Endothelial cell of umbilical vein (primary cell): ENCODE results near the gene MEF2A. TPM values are rescaled to one million over a fixed set of nuclear protein-coding genes. Genes with fewer than 3 reads are reported as not detected.

Experiments
- BruUV-seq: library from RNA; stranded (reverse); fragments of 400-500 nt; replicated peaks from 2 replicates; lab custom pipeline; 2021; lab: Mats Ljungman, UMichigan
- CTCF ChIA-PET: fragments of 300-600, 350-600 bp; sonication (Branson Sonifier 250); formaldehyde crosslinking; loops from one replicate; lab custom pipeline; 2021; ENCODE audit warnings: antibody characterized with exemption, inconsistent platforms; lab: Charles Lee
- POLR2A ChIA-PET: fragments of 300-600, 350-600 bp; sonication (Branson Sonifier 250); formaldehyde crosslinking; loops from one replicate; lab custom pipeline; 2021; ENCODE audit warnings: antibody characterized with exemption, inconsistent platforms; lab: Charles Lee
- DNase-seq: peaks from one replicate; pipeline ENCODE4 v3.0.0-alpha.2; 2011; ENCODE audit warnings: low read depth, low spot score
- FAIRE-seq: peaks from 2 replicates; lab custom pipeline; 2011; peaks lifted over from hg19 to GRCh38; lab: Jason Lieb, UNC
- H2AFZ ChIP-seq: 2 replicates; pipeline ENCODE4 v1.6.0; 2012; ENCODE audit warnings: low read depth, low read length, control low read depth, inconsistent platforms
- H3K27ac ChIP-seq: 2 replicates; pipeline ENCODE4 v1.5.1; 2011; ENCODE audit warnings: low read depth, mild to moderate bottlenecking, control low read depth, low read length, moderate library complexity; ENCODE audit not compliant: insufficient read depth
- H3K27me3 ChIP-seq, 2 experiments: 2 replicates each; pipeline versions ENCODE4 v1.6.0 to v1.6.1; 2011; ENCODE audit warnings: low read length in 2 of 2, mixed read lengths in 1 of 2; ENCODE audit not compliant: control insufficient read depth in 2 of 2, insufficient read depth in 2 of 2
- H3K36me3 ChIP-seq, 2 experiments: 2 replicates in 1 of 2; 3 replicates in 1 of 2; pipeline ENCODE4 v1.5.1; 2011; ENCODE audit warnings: low read length in 2 of 2, mild to moderate bottlenecking in 1 of 2, moderate library complexity in 1 of 2; ENCODE audit not compliant: control insufficient read depth in 2 of 2, insufficient read depth in 2 of 2; ENCODE audit errors: extremely low read depth in 1 of 2
- H3K4me1 ChIP-seq: 3 replicates; pipeline ENCODE4 v1.5.1; 2011; ENCODE audit warnings: mild to moderate bottlenecking, low read length; ENCODE audit not compliant: control insufficient read depth, insufficient read depth; ENCODE audit errors: extremely low read depth
- H3K4me2 ChIP-seq: 2 replicates; pipeline ENCODE4 v1.6.1; 2011; ENCODE audit warnings: low read length, control low read depth, mixed read lengths; ENCODE audit not compliant: insufficient read depth
- H3K4me3 ChIP-seq, 3 experiments: fragments of 200-600 bp in 1 of 3; sonication (generic), shearing (Covaris generic) in 1 of 3; replicated peaks in 1 of 3; 2 replicates each; pipeline ENCODE4 v1.5.1; 2011 to 2016; ENCODE audit warnings: control low read depth in 3 of 3, low read length in 3 of 3, mild to moderate bottlenecking in 2 of 3, inconsistent platforms in 1 of 3, low read depth in 1 of 3, moderate library complexity in 1 of 3; ENCODE audit not compliant: insufficient read depth in 1 of 3
- H3K79me2 ChIP-seq: 2 replicates; pipeline ENCODE4 v1.6.0; 2012; ENCODE audit warnings: low read length, inconsistent platforms; ENCODE audit not compliant: control insufficient read depth, insufficient read depth
- H3K9ac ChIP-seq: replicated peaks from 2 replicates; pipeline ENCODE3; 2011; ENCODE audit warnings: low read length, control low read depth; ENCODE audit not compliant: insufficient read depth; ENCODE audit errors: extremely low read depth
- H3K9me1 ChIP-seq: replicated peaks from 3 replicates; pipeline ENCODE4 v1.6.0; 2011; ENCODE audit warnings: mild to moderate bottlenecking, low read length; ENCODE audit not compliant: control insufficient read depth, insufficient read depth; ENCODE audit errors: extremely low read depth
- H3K9me3 ChIP-seq: replicated peaks from 2 replicates; pipeline ENCODE4 v1.5.1; 2012; ENCODE audit warnings: low read length, inconsistent platforms; ENCODE audit not compliant: control insufficient read depth, insufficient read depth
- H4K20me1 ChIP-seq: replicated peaks from 2 replicates; pipeline ENCODE3; 2011; ENCODE audit warnings: mild to moderate bottlenecking, low read length; ENCODE audit not compliant: control insufficient read depth, insufficient read depth; ENCODE audit errors: extremely low read depth
- EZH2 ChIP-seq: IDR thresholded peaks from 2 replicates; pipeline ENCODE4 v1.6.1; 2012; ENCODE audit warnings: borderline replicate concordance, low read depth, mild to moderate bottlenecking, moderate library complexity, low read length, inconsistent platforms; ENCODE audit not compliant: severe bottlenecking
- FOS ChIP-seq: IDR thresholded peaks from 2 replicates; pipeline ENCODE4 v1.6.1; 2011; ENCODE audit warnings: mild to moderate bottlenecking, low read length, moderate library complexity, borderline replicate concordance; ENCODE audit not compliant: insufficient read depth
- GATA2 ChIP-seq: IDR thresholded peaks from 2 replicates; pipeline ENCODE4 v1.7.0; 2011; ENCODE audit warnings: low read depth, mild to moderate bottlenecking, moderate library complexity, mixed read lengths, low read length; ENCODE audit not compliant: insufficient read length, insufficient read depth
- JUN ChIP-seq: IDR thresholded peaks from 2 replicates; pipeline ENCODE4 v1.6.1; 2011; ENCODE audit warnings: borderline replicate concordance, low read depth; ENCODE audit not compliant: insufficient read length, insufficient read depth
- MYC ChIP-seq: IDR thresholded peaks from one replicate; pipeline ENCODE4 v1.6.1; 2011; ENCODE audit warnings: mild to moderate bottlenecking, low read depth, low read length
- POLR2A ChIP-seq: IDR thresholded peaks from 2 replicates; pipeline ENCODE4 v1.6.1; 2012; ENCODE audit warnings: low read depth, mild to moderate bottlenecking, control low read depth, low read length
- POLR2AphosphoS5 ChIP-seq: IDR thresholded peaks from 2 replicates; pipeline ENCODE4 v1.6.1; 2012; ENCODE audit warnings: low read depth, mild to moderate bottlenecking, control low read depth, low read length, moderate library complexity; ENCODE audit not compliant: insufficient read depth
- dilution Hi-C: fragments of 300-500 bp; cut with MboI; formaldehyde crosslinking; loops from one replicate; pipeline ENCODE4 v1.15.0; 2019; ENCODE audit warnings: low sequenced_read_pairs; ENCODE audit not compliant: extremely low pct_ligation_motif_present
- intact Hi-C: fragments of 100-400 bp; cut with micrococcal nuclease; formaldehyde crosslinking; loops from one replicate; pipeline ENCODE4 v1.10.0; 2022
- polyA plus RNA-seq, 4 experiments: library from polyadenylated mRNA; depleted of rRNA in 3 of 4; stranded (reverse) in 3 of 4; unstranded in 1 of 4; fragments of >200 nt; gene quantifications; 2 replicates each; pipeline versions ENCODE4 v1.2.1 to v1.2.3, GENCODE V29; 2011 to 2012; ENCODE audit warnings: missing spikeins in 1 of 4
- total RNA-seq: library from RNA; stranded (reverse); gene quantifications from 2 replicates; pipeline ENCODE4 v1.2.3, GENCODE V29; 2021
- TF ChIP-seq, protein P1 (sequence below), 2 donors: IDR thresholded peaks; 1 replicate in 1 of 2; 2 replicates in 1 of 2; pipeline ENCODE4 v1.5.1; 2011; ENCODE audit warnings: low read length in 2 of 2, mild to moderate bottlenecking in 2 of 2, moderate library complexity in 2 of 2, control low read depth in 1 of 2, inconsistent platforms in 1 of 2, low read depth in 1 of 2; ENCODE audit not compliant: insufficient read depth in 1 of 2; ENCODE audit errors: extremely low read depth in 1 of 2
- TF ChIP-seq, protein P2 (sequence below): IDR thresholded peaks from 2 replicates; pipeline ENCODE4 v1.6.1; 2011; ENCODE audit not compliant: insufficient read depth, insufficient read length

The MEF2A gene
- total and polyA plus RNA-seq, 2 donors (not counting 3 experiments of a cell fraction or from before 2014, with no cell fraction given), result 38.0 to 45.3 TPM

- Histone ChIP-seq H3K79me2 (peaks cover 81% of the 10 kb centered on the region), H3K4me2 (no peak overlapping the region), H3K36me3 (no peaks in the 10 kb centered on the region), H3K9me1 (no peaks in the 10 kb centered on the region), H3K9ac (no peak overlapping the region), H4K20me1 (peaks cover 17% of the 10 kb centered on the region), H2AFZ (no peak overlapping the region), H3K27me3 (no peaks in the 10 kb centered on the region), H3K4me3 (no peak overlapping the region), H3K27ac (no peak overlapping the region), H3K9me3 (no peaks in the 10 kb centered on the region), H3K4me1 (no peaks in the 10 kb centered on the region)
- TF ChIP-seq GATA2 (no peak), POLR2A (no peak)
- TF ChIP-seq, protein P1, sequence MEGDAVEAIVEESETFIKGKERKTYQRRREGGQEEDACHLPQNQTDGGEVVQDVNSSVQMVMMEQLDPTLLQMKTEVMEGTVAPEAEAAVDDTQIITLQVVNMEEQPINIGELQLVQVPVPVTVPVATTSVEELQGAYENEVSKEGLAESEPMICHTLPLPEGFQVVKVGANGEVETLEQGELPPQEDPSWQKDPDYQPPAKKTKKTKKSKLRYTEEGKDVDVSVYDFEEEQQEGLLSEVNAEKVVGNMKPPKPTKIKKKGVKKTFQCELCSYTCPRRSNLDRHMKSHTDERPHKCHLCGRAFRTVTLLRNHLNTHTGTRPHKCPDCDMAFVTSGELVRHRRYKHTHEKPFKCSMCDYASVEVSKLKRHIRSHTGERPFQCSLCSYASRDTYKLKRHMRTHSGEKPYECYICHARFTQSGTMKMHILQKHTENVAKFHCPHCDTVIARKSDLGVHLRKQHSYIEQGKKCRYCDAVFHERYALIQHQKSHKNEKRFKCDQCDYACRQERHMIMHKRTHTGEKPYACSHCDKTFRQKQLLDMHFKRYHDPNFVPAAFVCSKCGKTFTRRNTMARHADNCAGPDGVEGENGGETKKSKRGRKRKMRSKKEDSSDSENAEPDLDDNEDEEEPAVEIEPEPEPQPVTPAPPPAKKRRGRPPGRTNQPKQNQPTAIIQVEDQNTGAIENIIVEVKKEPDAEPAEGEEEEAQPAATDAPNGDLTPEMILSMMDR (IDR thresholded peaks at IDR 0.05; ENCODE audit: extremely low read depth in 1 of 2, insufficient read depth in 1 of 2, low read depth in 1 of 2, low read length in 2 of 2), result no peak
- TF ChIP-seq, protein P2, sequence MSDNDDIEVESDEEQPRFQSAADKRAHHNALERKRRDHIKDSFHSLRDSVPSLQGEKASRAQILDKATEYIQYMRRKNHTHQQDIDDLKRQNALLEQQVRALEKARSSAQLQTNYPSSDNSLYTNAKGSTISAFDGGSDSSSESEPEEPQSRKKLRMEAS, result no peak
- no peak for DNase-seq
- ChIA-PET POLR2A (no interaction called here), CTCF (interaction anchor here (1.0 to 2.9 kb wide), 3 partner anchors 11 to 343 kb away, joined by 3 to 7 read pairs (median 3); no protein-coding TSS in a partner anchor)
- FAIRE-seq, result no peak
- dilution Hi-C loops, result no loop called here
- intact Hi-C loops, result no loop called here
- BruUV-seq, result no TSS peak
These were observed 49.7 kb downstream of the MEF2A start for GRCh38 chr15:99615460-99615859.

- Histone ChIP-seq H4K20me1 (peaks cover 15% of the 10 kb centered on the region), H2AFZ (no peak overlapping the region), H3K4me1 (no peaks in the 10 kb centered on the region), H3K9me3 (no peaks in the 10 kb centered on the region), H3K4me3 (no peak overlapping the region), H3K79me2 (peaks cover 84% of the 10 kb centered on the region), H3K9me1 (no peaks in the 10 kb centered on the region), H3K36me3 (no peaks in the 10 kb centered on the region), H3K27me3 (no peaks in the 10 kb centered on the region), H3K27ac (no peak overlapping the region), H3K9ac (no peak overlapping the region), H3K4me2 (no peak overlapping the region)
- dilution Hi-C loops (no loop called here), intact Hi-C loops (no loop called here)
- no TSS peak for BruUV-seq
- DNase-seq (no peak), FAIRE-seq (no peak)
- TF ChIP-seq POLR2A (no peak), GATA2 (no peak), EZH2 (no peak), MYC (no peak), FOS (no peak), JUN (no peak), POLR2AphosphoS5 (no peak)
- TF ChIP-seq, protein P1 (IDR thresholded peaks at IDR 0.05; ENCODE audit: extremely low read depth in 1 of 2, insufficient read depth in 1 of 2, low read depth in 1 of 2, low read length in 2 of 2), result no peak
- TF ChIP-seq, protein P2, result no peak
- ChIA-PET CTCF (interaction anchor here (1.7 to 2.9 kb wide), 2 partner anchors 88 to 344 kb away, joined by 5 to 7 read pairs; no protein-coding TSS in a partner anchor), POLR2A (no interaction called here)
These were observed 50.3 kb downstream of the MEF2A start for GRCh38 chr15:99616129-99616528.
